ENCODE results near the gene SRRM3.

SRRM3 gene

GRCh38 chr7:76325811-76326210, 124.1 kb downstream of the SRRM3 start:
- Histone ChIP-seq H4K20me1 (ENCODE audit: insufficient read depth) (peaks cover 38% of the 10 kb centered on the region), H3K4me3 (IDR thresholded peaks at IDR 0.05; ENCODE audit: insufficient read depth, low read depth, low read length) (no peak overlapping the region), H3K4me2 (no peak overlapping the region), H3K9ac (no peak overlapping the region), H2AFZ (ENCODE audit: low read depth) (no peak overlapping the region), H3K79me2 (ENCODE audit: insufficient read depth, low read depth) (peaks cover 60% of the 10 kb centered on the region), H3K36me3 (ENCODE audit: insufficient read depth) (peaks cover 31% of the 10 kb centered on the region), H3K4me1 (ENCODE audit: low read depth, poor library complexity, severe bottlenecking) (peaks cover 88% of the 10 kb centered on the region), H3K27ac (no peak overlapping the region), H3K27me3 (ENCODE audit: insufficient read depth, low read depth) (no peaks in the 10 kb centered on the region)
- no peak for TF ChIP-seq CTCF (conservative IDR thresholded peaks at IDR 0.05; ENCODE audit: low read depth, low read length)

- Histone ChIP-seq H3K4me2 (no peak overlapping the region), H3K4me1 (ENCODE audit: low read depth, poor library complexity, severe bottlenecking) (peaks cover 82% of the 10 kb centered on the region), H3K9ac (no peak overlapping the region), H4K20me1 (ENCODE audit: insufficient read depth) (peaks cover 43% of the 10 kb centered on the region), H3K27ac (no peak overlapping the region), H3K36me3 (ENCODE audit: insufficient read depth) (peaks cover 31% of the 10 kb centered on the region), H3K79me2 (ENCODE audit: insufficient read depth, low read depth) (peaks cover 69% of the 10 kb centered on the region), H3K27me3 (ENCODE audit: insufficient read depth, low read depth) (no peaks in the 10 kb centered on the region), H3K4me3 (IDR thresholded peaks at IDR 0.05; ENCODE audit: insufficient read depth, low read depth, low read length) (no peak overlapping the region), H2AFZ (ENCODE audit: low read depth) (no peak overlapping the region)
- TF ChIP-seq CTCF (conservative IDR thresholded peaks at IDR 0.05; ENCODE audit: low read depth, low read length) = no peak
These were observed 125.0 kb downstream of the SRRM3 start for GRCh38 chr7:76326646-76327233.

GRCh38 chr7:76327610-76328009, 125.9 kb downstream of the SRRM3 start:
- Histone ChIP-seq H4K20me1 (ENCODE audit: insufficient read depth) (peaks cover 51% of the 10 kb centered on the region), H3K79me2 (ENCODE audit: insufficient read depth, low read depth) (peaks cover 78% of the 10 kb centered on the region), H3K4me1 (ENCODE audit: low read depth, poor library complexity, severe bottlenecking) (peaks cover 73% of the 10 kb centered on the region), H3K9ac (no peak overlapping the region), H3K4me2 (peak overlapping the region; percentile 7; the same call in 1 of the 2 replicates), H3K27ac (no peak overlapping the region), H3K36me3 (ENCODE audit: insufficient read depth) (peaks cover 37% of the 10 kb centered on the region), H3K4me3 (IDR thresholded peaks at IDR 0.05; ENCODE audit: insufficient read depth, low read depth, low read length) (no peak overlapping the region), H3K27me3 (ENCODE audit: insufficient read depth, low read depth) (no peaks in the 10 kb centered on the region), H2AFZ (ENCODE audit: low read depth) (no peak overlapping the region)
- TF ChIP-seq CTCF (conservative IDR thresholded peaks at IDR 0.05; ENCODE audit: low read depth, low read length) = no peak

- H3K27ac ChIP-seq = no peak overlapping the region
- no peak overlapping the region for H2AFZ ChIP-seq (ENCODE audit: low read depth)
- peaks cover 85% of the 10 kb centered on the region for H3K79me2 ChIP-seq (ENCODE audit: insufficient read depth, low read depth)
- H3K4me3 ChIP-seq (IDR thresholded peaks at IDR 0.05; ENCODE audit: insufficient read depth, low read depth, low read length) = no peak overlapping the region
- peaks cover 59% of the 10 kb centered on the region for H4K20me1 ChIP-seq (ENCODE audit: insufficient read depth)
- TF ChIP-seq CTCF (conservative IDR thresholded peaks at IDR 0.05; ENCODE audit: low read depth, low read length) = no peak
- H3K27me3 ChIP-seq (ENCODE audit: insufficient read depth, low read depth) = no peaks in the 10 kb centered on the region
- peaks cover 65% of the 10 kb centered on the region for H3K4me1 ChIP-seq (ENCODE audit: low read depth, poor library complexity, severe bottlenecking)
- no peak overlapping the region for H3K9ac ChIP-seq
- H3K4me2 ChIP-seq = peak overlapping the region; percentile 7; the same call in 1 of the 2 replicates
- H3K36me3 ChIP-seq (ENCODE audit: insufficient read depth) = peaks cover 37% of the 10 kb centered on the region
These were observed 126.7 kb downstream of the SRRM3 start for GRCh38 chr7:76328389-76328788.
